Measurements from ENCODE around the gene SMARCA4. TPM values are rescaled to one million over a fixed set of nuclear protein-coding genes. Genes with fewer than 3 reads are reported as not detected.
"Not testable (repeated sequence)": the region's sequence is repeated elsewhere in the genome, so short reads cannot be mapped to it uniquely, and the experiment has no call there.

The SMARCA4 gene
- total RNA-seq, 1 experiment from 2014 or later = 134 TPM

- Histone ChIP-seq H3K36me3 (peaks cover 63% of the 10 kb centered on the region), H3K4me3 (no peak overlapping the region), H3K9me3 (no peaks in the 10 kb centered on the region), H3K27me3 (no peaks in the 10 kb centered on the region)
- no peak for DNase-seq
Observed at GRCh38 chr19:10924597-10924996, 36.2 kb upstream of the SMARCA4 start.

GRCh38 chr19:10927730-10928562, 32.9 kb upstream of the SMARCA4 start:
- peak overlapping the region; percentile 94 for H3K4me3 ChIP-seq
- H3K36me3 ChIP-seq = peaks cover 58% of the 10 kb centered on the region
- no peak for DNase-seq
- H3K9me3 ChIP-seq = no peaks in the 10 kb centered on the region
- no peaks in the 10 kb centered on the region for H3K27me3 ChIP-seq

- Histone ChIP-seq H3K27me3 (no peaks in the 10 kb centered on the region), H3K36me3 (peaks cover 54% of the 10 kb centered on the region), H3K9me3 (no peaks in the 10 kb centered on the region), H3K4me3 (peak within 1 kb of the TSS; percentile 94)
- DNase-seq = peak; percentile 96
Observed at GRCh38 chr19:10928563-10929401, 32.0 kb upstream of the SMARCA4 start, which contains the start of the genes TIMM29 and YIPF2. TIMM29 (plus strand) TSS chr19:10928811; CDS start chr19:10928823, 12 bp downstream. YIPF2 (minus strand) TSS chr19:10928639; CDS start chr19:10928410, 229 bp downstream.

- no peak for DNase-seq
- no peaks in the 10 kb centered on the region for H3K9me3 ChIP-seq
- peak overlapping the region; percentile 94 for H3K4me3 ChIP-seq
- peaks cover 47% of the 10 kb centered on the region for H3K36me3 ChIP-seq
- H3K27me3 ChIP-seq = no peaks in the 10 kb centered on the region
Observed at GRCh38 chr19:10929402-10929794, 31.4 kb upstream of the SMARCA4 start.

- Histone ChIP-seq H3K36me3 (peaks cover 21% of the 10 kb centered on the region), H3K27me3 (no peaks in the 10 kb centered on the region), H3K9me3 (no peaks in the 10 kb centered on the region), H3K4me3 (no peak overlapping the region)
- no peak for DNase-seq
Observed at GRCh38 chr19:10935371-10936059, 25.3 kb upstream of the SMARCA4 start.

GRCh38 chr19:10936661-10937084, 24.2 kb upstream of the SMARCA4 start:
- DNase-seq = peak; percentile 41
- no peak overlapping the region for H3K4me3 ChIP-seq
- no peaks in the 10 kb centered on the region for H3K9me3 ChIP-seq
- peaks cover 13% of the 10 kb centered on the region for H3K36me3 ChIP-seq
- H3K27me3 ChIP-seq = no peaks in the 10 kb centered on the region

- not testable (repeated sequence) for H3K4me3 ChIP-seq, H3K36me3 ChIP-seq, DNase-seq, H3K9me3 ChIP-seq, H3K27me3 ChIP-seq
Observed at GRCh38 chr19:10941649-10942048, 19.2 kb upstream of the SMARCA4 start.

- not testable (repeated sequence) for H3K36me3 ChIP-seq, H3K4me3 ChIP-seq, H3K27me3 ChIP-seq, DNase-seq, H3K9me3 ChIP-seq
Observed at GRCh38 chr19:10943412-10943811, 17.4 kb upstream of the SMARCA4 start.

GRCh38 chr19:10945264-10945663, 15.6 kb upstream of the SMARCA4 start:
- DNase-seq = no peak
- Histone ChIP-seq H3K9me3 (no peaks in the 10 kb centered on the region), H3K27me3 (no peaks in the 10 kb centered on the region), H3K36me3 (no peaks in the 10 kb centered on the region), H3K4me3 (no peak overlapping the region)

- Histone ChIP-seq H3K27me3 (no peaks in the 10 kb centered on the region), H3K9me3 (no peaks in the 10 kb centered on the region), H3K36me3 (no peaks in the 10 kb centered on the region), H3K4me3 (no peak overlapping the region)
- peak; percentile 50 for DNase-seq
Observed at GRCh38 chr19:10946958-10947657, 13.7 kb upstream of the SMARCA4 start.

GRCh38 chr19:10952809-10953208, 8.0 kb upstream of the SMARCA4 start:
- Histone ChIP-seq H3K4me3 (no peak overlapping the region), H3K36me3 (no peaks in the 10 kb centered on the region), H3K9me3 (no peaks in the 10 kb centered on the region), H3K27me3 (no peaks in the 10 kb centered on the region)
- no peak for DNase-seq

GRCh38 chr19:10959277-10959968, 1.4 kb upstream of the SMARCA4 start:
- H3K9me3 ChIP-seq, DNase-seq, H3K27me3 ChIP-seq: not testable (repeated sequence)
- H3K36me3 ChIP-seq = peaks cover 28% of the 10 kb centered on the region
- H3K4me3 ChIP-seq = peak overlapping the region; percentile 96

GRCh38 chr19:10961073-10961860, 437 bp downstream of the SMARCA4 start:
- DNase-seq = peak; percentile 48
- H3K27me3 ChIP-seq = no peaks in the 10 kb centered on the region
- no peaks in the 10 kb centered on the region for H3K9me3 ChIP-seq
- peaks cover 40% of the 10 kb centered on the region for H3K36me3 ChIP-seq
- H3K4me3 ChIP-seq = peak overlapping the region; percentile 99

- H3K36me3 ChIP-seq = peaks cover 41% of the 10 kb centered on the region
- no peaks in the 10 kb centered on the region for H3K27me3 ChIP-seq
- H3K4me3 ChIP-seq = peak overlapping the region; percentile 99
- H3K9me3 ChIP-seq = no peaks in the 10 kb centered on the region
- no peak for DNase-seq
Observed at GRCh38 chr19:10962863-10963262, 2.0 kb downstream of the SMARCA4 start.

GRCh38 chr19:10963865-10964264, 3.0 kb downstream of the SMARCA4 start:
- DNase-seq = no peak
- H3K27me3 ChIP-seq = no peaks in the 10 kb centered on the region
- peaks cover 41% of the 10 kb centered on the region for H3K36me3 ChIP-seq
- no peak overlapping the region for H3K4me3 ChIP-seq
- H3K9me3 ChIP-seq = no peaks in the 10 kb centered on the region
